H1 (cell line): ENCODE data around the gene DLG1. TPM values are rescaled to one million over a fixed set of nuclear protein-coding genes. Genes with fewer than 3 reads are reported as not detected.

ENCODE experiments used
- CBX8 ChIP-seq: fragments of 300-800, 300-1000 bp; sonication (generic); IDR thresholded peaks from 2 replicates; pipeline ENCODE4 v1.7.1; 2016; ENCODE audit warnings: low read depth, low read length, borderline replicate concordance
- EP300 ChIP-seq, 2 experiments: IDR thresholded peaks; 1 replicate in 1 of 2; 2 replicates in 1 of 2; pipeline ENCODE4 v1.6.1; 2011 to 2012; ENCODE audit warnings: low read depth in 2 of 2, low read length in 2 of 2, mild to moderate bottlenecking in 2 of 2, borderline replicate concordance in 1 of 2, inconsistent platforms in 1 of 2, moderate library complexity in 1 of 2
- MAFK ChIP-seq: IDR thresholded peaks from 2 replicates; pipeline ENCODE4 v1.6.1; 2012; ENCODE audit warnings: low read depth, mild to moderate bottlenecking, improper control_type of control experiment, low read length
- polyA plus RNA-seq, 7 experiments: library from polyadenylated mRNA; depleted of rRNA in 3 of 7; stranded (reverse) in 5 of 7; unstranded in 2 of 7; fragments of >200 nt in 5 of 7; fragments of 200-250 nt in 2 of 7; gene quantifications; 1 replicate in 5 of 7; 2 replicates in 1 of 7; 4 replicates in 1 of 7; pipeline versions ENCODE4 v1.2.1 to v1.2.3, GENCODE V29; 2011 to 2013; ENCODE audit warnings: missing spikeins in 2 of 7, mixed read lengths in 2 of 7
- total RNA-seq: library from RNA; stranded (reverse); fragmentation: NEBNext Ultra II Directional; extraction: Animal tissue kit (Norgen Biotek cat#: 25700); gene quantifications from 2 replicates; pipeline ENCODE4 v1.2.1, GENCODE V29; 2021

The DLG1 gene
- total and polyA plus RNA-seq, 2 of the 8 experiments (the other 6 are each of a cell fraction or from before 2014, with no cell fraction given), result 13.4 to 78.8 TPM

DNA sequence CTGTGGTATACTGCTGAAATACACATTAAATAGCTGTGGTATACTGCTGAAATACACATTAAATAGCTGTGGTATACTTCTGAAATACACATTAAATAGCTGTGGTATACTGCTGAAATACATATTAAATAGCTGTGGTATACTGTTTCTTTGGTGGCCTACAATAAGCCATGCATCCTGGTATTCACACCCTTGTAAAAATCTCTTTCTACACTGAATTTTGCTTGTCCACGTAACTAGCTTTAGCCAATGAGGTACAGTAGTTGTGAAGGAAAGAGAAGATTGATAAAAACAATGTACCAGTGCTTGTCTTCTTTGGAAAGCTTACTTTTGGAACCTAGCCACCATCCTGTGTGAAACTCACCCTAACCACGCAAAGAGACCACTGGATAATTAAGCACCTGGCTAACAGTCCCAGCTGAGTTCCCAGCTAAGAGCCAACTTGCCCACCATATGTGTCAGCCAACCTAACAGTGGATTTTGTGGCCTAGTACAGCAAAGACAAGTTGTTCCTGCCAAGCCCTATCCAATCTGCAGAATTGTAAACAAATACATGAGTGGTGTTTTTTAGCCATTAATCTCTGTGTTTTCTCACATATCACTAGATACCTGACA is 165.4 kb downstream of the DLG1 start (continued):
- TF ChIP-seq EP300 (IDR thresholded peaks at IDR 0.05; ENCODE audit: borderline replicate concordance in 1 of 2, low read depth in 2 of 2, low read length in 2 of 2), result no peak
- TF ChIP-seq CBX8, result no peak
- TF ChIP-seq MAFK, result no peak
